GM12878 (cell line): Measurements from ENCODE around the gene MICAL3. TPM values are rescaled to one million over a fixed set of nuclear protein-coding genes. Genes with fewer than 3 reads are reported as not detected.
A peak's percentile ranks its signal among the peaks of the same experiment; 100 is the strongest.

Experiments used
- ATF7 ChIP-seq: fragments of 450-650 bp; IDR thresholded peaks from 2 replicates; pipeline ENCODE4 v1.6.1; 2016; ENCODE audit warnings: low read depth, mild to moderate bottlenecking
- BCLAF1 ChIP-seq: fragments of 450-650 bp; IDR thresholded peaks from 2 replicates; pipeline ENCODE4 v1.6.1; 2017; ENCODE audit warnings: antibody characterized with exemption, mild to moderate bottlenecking, moderate library complexity
- BMI1 ChIP-seq: fragments of 450-650 bp; IDR thresholded peaks from 2 replicates; pipeline ENCODE4 v1.6.1; 2016; ENCODE audit warnings: mild to moderate bottlenecking, moderate library complexity, borderline replicate concordance
- CTCF ChIP-seq, 3 experiments: IDR thresholded peaks in 2 of 3; conservative IDR thresholded peaks in 1 of 3; 2 replicates each; pipeline ENCODE4 v1.5.1; 2011; ENCODE audit warnings: low read depth in 3 of 3, low read length in 3 of 3, mild to moderate bottlenecking in 3 of 3, control low read depth in 2 of 3, moderate library complexity in 2 of 3, inconsistent platforms in 1 of 3, mixed read lengths in 1 of 3; ENCODE audit not compliant: control insufficient read depth in 2 of 3, insufficient read depth in 1 of 3; ENCODE audit errors: extremely low read depth in 1 of 3
- FOS ChIP-seq: IDR thresholded peaks from 3 replicates; pipeline ENCODE4 v1.6.1; 2011; ENCODE audit warnings: borderline replicate concordance; ENCODE audit not compliant: insufficient read length; ENCODE audit errors: extremely low read depth
- FOXK2 ChIP-seq: fragments of 450-650 bp; IDR thresholded peaks from 2 replicates; pipeline ENCODE4 v1.6.1; 2017; ENCODE audit warnings: mild to moderate bottlenecking, moderate library complexity
- FOXM1 ChIP-seq: IDR thresholded peaks from 2 replicates; pipeline ENCODE4 v1.6.1; 2012; ENCODE audit warnings: low read depth, mild to moderate bottlenecking, inconsistent platforms, low read length, moderate library complexity
- IKZF1 ChIP-seq: fragments of 450-650 bp; conservative IDR thresholded peaks from 2 replicates; pipeline ENCODE4 v1.6.1; 2017; ENCODE audit warnings: antibody characterized with exemption, mild to moderate bottlenecking
- JUND ChIP-seq: IDR thresholded peaks from 2 replicates; pipeline ENCODE4 v1.6.1; 2012; ENCODE audit warnings: low read depth, mild to moderate bottlenecking, low read length, improper control_type of control experiment, moderate library complexity
- KLF5 ChIP-seq: fragments of 450-650 bp; IDR thresholded peaks from 2 replicates; pipeline ENCODE4 v1.6.1; 2014; ENCODE audit warnings: mild to moderate bottlenecking; ENCODE audit not compliant: partially characterized antibody
- LARP7 ChIP-seq: fragments of 450-650 bp; IDR thresholded peaks from 2 replicates; pipeline ENCODE4 v1.6.1; 2017; ENCODE audit warnings: mild to moderate bottlenecking
- MTA2 ChIP-seq: fragments of 450-650 bp; IDR thresholded peaks from 2 replicates; pipeline ENCODE4 v1.6.1; 2016; ENCODE audit warnings: low read depth, mild to moderate bottlenecking, moderate library complexity
- MYB ChIP-seq: fragments of 150-350 bp; IDR thresholded peaks from 2 replicates; pipeline ENCODE4 v1.6.1; 2014; ENCODE audit warnings: mild to moderate bottlenecking, low read depth, low read length, borderline replicate concordance
- PML ChIP-seq: IDR thresholded peaks from 2 replicates; pipeline ENCODE4 v1.6.1; 2012; ENCODE audit warnings: low read length, inconsistent platforms
- SMARCA5 ChIP-seq: fragments of 450-650 bp; IDR thresholded peaks from 2 replicates; pipeline ENCODE4 v1.6.1; 2017; ENCODE audit warnings: mild to moderate bottlenecking
- WRNIP1 ChIP-seq: IDR thresholded peaks from 2 replicates; pipeline ENCODE4 v1.6.1; 2011; ENCODE audit warnings: low read depth, low read length, improper control_type of control experiment, borderline replicate concordance
- ZNF622 ChIP-seq: fragments of 450-650 bp; IDR thresholded peaks from 2 replicates; pipeline ENCODE4 v1.6.1; 2017; ENCODE audit warnings: mild to moderate bottlenecking, inconsistent platforms
- ZZZ3 ChIP-seq: IDR thresholded peaks from 2 replicates; pipeline ENCODE4 v1.6.1; 2011; ENCODE audit warnings: low read depth; ENCODE audit not compliant: control insufficient read depth, insufficient read length
- polyA plus RNA-seq, 11 experiments: library from polyadenylated mRNA; depleted of rRNA in 4 of 11; unstranded in 6 of 11; stranded (reverse) in 5 of 11; fragments of >200 nt; fragmentation: Nextera tagmentation in 4 of 11; fragmentation: Illumina TruSeq in 1 of 11; extraction: Ambion mirVana in 4 of 11; extraction: Trizol in 1 of 11; gene quantifications; 1 replicate in 1 of 11; 2 replicates in 10 of 11; pipeline versions ENCODE4 v1.2.1 to v1.2.3, GENCODE V29; 2011 to 2016; ENCODE audit warnings: inconsistent platforms in 2 of 11, missing spikeins in 2 of 11, low read depth in 1 of 11
- total RNA-seq, 4 experiments: library from RNA; depleted of rRNA in 3 of 4; stranded (reverse); fragments of >200 nt in 3 of 4; fragmentation: Illumina TruSeq in 1 of 4; extraction: Trizol in 1 of 4; gene quantifications; 2 replicates each; pipeline versions ENCODE4 v1.2.1 to v1.2.3, GENCODE V29; 2013 to 2021
- TF ChIP-seq, protein P1 (sequence below): IDR thresholded peaks from 2 replicates; pipeline ENCODE4 v1.6.1; 2012; ENCODE audit warnings: improper control_type of control experiment, low read depth, low read length; ENCODE audit not compliant: insufficient replicate concordance
- TF ChIP-seq, protein P2 (sequence below): IDR thresholded peaks from 2 replicates; pipeline ENCODE4 v1.6.1; 2012; ENCODE audit warnings: low read length, inconsistent platforms

MICAL3 gene
- total and polyA plus RNA-seq, 10 of the 15 experiments (the other 5 are each of a cell fraction or from before 2014, with no cell fraction given): 2.6 to 92.2 (median 24.0) TPM

DNA sequence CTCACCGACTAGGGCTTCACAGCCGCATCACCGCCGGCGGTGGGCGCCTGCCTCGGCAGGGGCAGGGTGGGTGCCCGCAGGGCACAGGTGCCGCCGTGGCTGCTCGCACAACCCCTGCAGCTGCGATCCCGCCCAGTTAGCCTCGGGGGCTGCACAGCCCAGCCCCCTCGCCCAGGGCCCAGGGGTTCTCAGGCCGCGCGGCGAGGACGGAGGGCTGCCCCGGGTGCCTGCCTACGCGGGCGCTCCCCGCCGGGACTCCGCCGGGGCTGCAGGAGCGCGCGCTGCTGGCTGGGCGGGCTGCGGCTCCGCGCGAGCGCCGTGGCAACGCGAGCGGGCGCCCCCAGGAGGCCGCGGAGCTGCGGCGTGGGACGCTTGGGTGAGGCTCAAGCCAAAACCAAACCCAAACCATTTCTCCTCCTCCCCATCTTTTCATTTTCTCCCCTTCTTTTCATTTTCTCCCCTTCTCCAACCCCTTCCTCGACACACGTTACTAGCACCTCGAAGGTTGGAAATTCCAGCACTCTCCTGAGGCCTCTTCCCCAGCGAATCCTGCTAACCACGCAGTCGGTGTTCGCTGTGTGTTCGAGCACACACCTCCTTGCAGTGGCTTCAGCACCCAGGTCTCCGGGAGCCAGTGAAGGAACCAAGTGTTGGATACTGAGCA is at the start of gene MICAL3 (continued):
- TF ChIP-seq, protein P1, sequence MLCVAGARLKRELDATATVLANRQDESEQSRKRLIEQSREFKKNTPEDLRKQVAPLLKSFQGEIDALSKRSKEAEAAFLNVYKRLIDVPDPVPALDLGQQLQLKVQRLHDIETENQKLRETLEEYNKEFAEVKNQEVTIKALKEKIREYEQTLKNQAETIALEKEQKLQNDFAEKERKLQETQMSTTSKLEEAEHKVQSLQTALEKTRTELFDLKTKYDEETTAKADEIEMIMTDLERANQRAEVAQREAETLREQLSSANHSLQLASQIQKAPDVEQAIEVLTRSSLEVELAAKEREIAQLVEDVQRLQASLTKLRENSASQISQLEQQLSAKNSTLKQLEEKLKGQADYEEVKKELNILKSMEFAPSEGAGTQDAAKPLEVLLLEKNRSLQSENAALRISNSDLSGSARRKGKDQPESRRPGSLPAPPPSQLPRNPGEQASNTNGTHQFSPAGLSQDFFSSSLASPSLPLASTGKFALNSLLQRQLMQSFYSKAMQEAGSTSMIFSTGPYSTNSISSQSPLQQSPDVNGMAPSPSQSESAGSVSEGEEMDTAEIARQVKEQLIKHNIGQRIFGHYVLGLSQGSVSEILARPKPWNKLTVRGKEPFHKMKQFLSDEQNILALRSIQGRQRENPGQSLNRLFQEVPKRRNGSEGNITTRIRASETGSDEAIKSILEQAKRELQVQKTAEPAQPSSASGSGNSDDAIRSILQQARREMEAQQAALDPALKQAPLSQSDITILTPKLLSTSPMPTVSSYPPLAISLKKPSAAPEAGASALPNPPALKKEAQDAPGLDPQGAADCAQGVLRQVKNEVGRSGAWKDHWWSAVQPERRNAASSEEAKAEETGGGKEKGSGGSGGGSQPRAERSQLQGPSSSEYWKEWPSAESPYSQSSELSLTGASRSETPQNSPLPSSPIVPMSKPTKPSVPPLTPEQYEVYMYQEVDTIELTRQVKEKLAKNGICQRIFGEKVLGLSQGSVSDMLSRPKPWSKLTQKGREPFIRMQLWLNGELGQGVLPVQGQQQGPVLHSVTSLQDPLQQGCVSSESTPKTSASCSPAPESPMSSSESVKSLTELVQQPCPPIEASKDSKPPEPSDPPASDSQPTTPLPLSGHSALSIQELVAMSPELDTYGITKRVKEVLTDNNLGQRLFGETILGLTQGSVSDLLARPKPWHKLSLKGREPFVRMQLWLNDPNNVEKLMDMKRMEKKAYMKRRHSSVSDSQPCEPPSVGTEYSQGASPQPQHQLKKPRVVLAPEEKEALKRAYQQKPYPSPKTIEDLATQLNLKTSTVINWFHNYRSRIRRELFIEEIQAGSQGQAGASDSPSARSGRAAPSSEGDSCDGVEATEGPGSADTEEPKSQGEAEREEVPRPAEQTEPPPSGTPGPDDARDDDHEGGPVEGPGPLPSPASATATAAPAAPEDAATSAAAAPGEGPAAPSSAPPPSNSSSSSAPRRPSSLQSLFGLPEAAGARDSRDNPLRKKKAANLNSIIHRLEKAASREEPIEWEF: no peak
- TF ChIP-seq BMI1: no peak
- no peak for TF ChIP-seq MYB
- TF ChIP-seq WRNIP1: no peak
- TF ChIP-seq FOXM1: no peak
- no peak for TF ChIP-seq FOS
- no peak for TF ChIP-seq FOXK2
- TF ChIP-seq ZNF622: no peak
- TF ChIP-seq LARP7: peak; percentile 76
- TF ChIP-seq, protein P2, sequence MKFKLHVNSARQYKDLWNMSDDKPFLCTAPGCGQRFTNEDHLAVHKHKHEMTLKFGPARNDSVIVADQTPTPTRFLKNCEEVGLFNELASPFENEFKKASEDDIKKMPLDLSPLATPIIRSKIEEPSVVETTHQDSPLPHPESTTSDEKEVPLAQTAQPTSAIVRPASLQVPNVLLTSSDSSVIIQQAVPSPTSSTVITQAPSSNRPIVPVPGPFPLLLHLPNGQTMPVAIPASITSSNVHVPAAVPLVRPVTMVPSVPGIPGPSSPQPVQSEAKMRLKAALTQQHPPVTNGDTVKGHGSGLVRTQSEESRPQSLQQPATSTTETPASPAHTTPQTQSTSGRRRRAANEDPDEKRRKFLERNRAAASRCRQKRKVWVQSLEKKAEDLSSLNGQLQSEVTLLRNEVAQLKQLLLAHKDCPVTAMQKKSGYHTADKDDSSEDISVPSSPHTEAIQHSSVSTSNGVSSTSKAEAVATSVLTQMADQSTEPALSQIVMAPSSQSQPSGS: no peak
- 0 out of 2 replicates have a peak, but pooled peaks have one; percentile 33 for TF ChIP-seq BCLAF1
- no peak for TF ChIP-seq KLF5
- no peak for TF ChIP-seq MTA2
- TF ChIP-seq CTCF (IDR thresholded peaks at IDR 0.05 in 2 of 3, conservative IDR thresholded peaks at IDR 0.05 in 1 of 3; ENCODE audit: control insufficient read depth in 2 of 3, extremely low read depth in 1 of 3, insufficient read depth in 1 of 3, low read depth in 3 of 3, low read length in 3 of 3): peak; percentile 58 to 83 (median 76); a peak in 4 of 6 replicates
- TF ChIP-seq ZZZ3: no peak
- TF ChIP-seq PML: no peak
- no peak for TF ChIP-seq ATF7
- TF ChIP-seq JUND: no peak
- TF ChIP-seq IKZF1: peak; percentile 53; the same call in 1 of the 2 replicates
- TF ChIP-seq SMARCA5: peak; percentile 89; the same call in 1 of the 2 replicates
